Stimulated activated CD4-positive, alpha-beta T cell treated with anti-CD3 and anti-CD28 coated beads, Interleukin-12 subunit alpha, Interleukin-12 subunit beta, amount 100 ng/mL, for 48 hours (primary cell): ENCODE data around the gene PLK1.
"Not testable (repeated sequence)": the region's sequence is repeated elsewhere in the genome, so short reads cannot be mapped to it uniquely, and the experiment has no call there.

Source experiments
- DNase-seq, 3 donors: peaks; one replicate each; pipeline ENCODE4 v3.0.0-alpha.2; 2020; ENCODE audit warnings: low read depth in 2 of 3, low spot score in 1 of 3

Gene PLK1

GRCh38 chr16:23706439-23706838 lies 27.8 kb downstream of the PLK1 start:
- no peak for DNase-seq

GRCh38 chr16:23709536-23709935 lies 30.8 kb downstream of the PLK1 start:
- no peak for DNase-seq

GRCh38 chr16:23710008-23710407 lies 31.3 kb downstream of the PLK1 start:
- DNase-seq, result no peak

DNA sequence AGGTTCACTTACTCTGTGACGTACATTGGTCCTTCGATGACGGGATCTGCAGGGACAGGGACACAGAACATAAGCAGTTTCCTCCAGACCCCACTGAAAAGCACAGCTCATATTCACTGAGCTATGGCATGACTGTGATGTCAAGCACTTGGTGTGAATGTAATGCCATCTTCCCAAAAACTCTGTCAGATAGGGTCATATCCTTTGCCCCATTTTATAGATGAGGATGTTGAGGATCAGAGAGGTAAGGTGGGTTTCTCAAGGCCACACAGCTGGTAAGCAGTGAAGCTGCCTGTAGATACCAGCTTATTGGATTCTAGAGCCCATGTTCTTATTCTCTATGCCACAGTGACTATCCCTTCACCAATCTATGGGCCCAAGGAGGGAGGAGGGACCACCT lies 31.8 kb downstream of the PLK1 start:
- no peak for DNase-seq

DNA sequence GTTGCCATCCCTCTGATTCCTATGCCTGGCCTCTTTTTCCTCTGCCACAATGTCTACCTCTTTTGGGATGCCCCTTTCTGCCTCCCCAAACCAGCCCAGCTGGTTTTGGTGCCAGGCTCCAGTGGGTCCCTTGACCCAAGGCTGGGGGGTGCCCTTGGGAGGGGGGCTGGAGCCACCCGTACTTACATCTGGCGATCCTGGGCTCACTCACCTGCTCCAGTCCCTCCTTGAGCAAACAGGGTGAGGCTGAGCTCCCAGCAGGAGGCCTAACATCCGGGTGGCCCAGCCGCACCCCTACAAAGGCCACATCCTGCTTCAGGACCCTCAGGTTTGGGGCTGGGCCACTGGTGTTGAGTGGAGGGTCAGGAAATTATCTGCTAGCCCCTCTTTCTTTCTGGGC lies 33.1 kb downstream of the PLK1 start:
- no peak for DNase-seq

GRCh38 chr16:23712976-23713375 lies 34.3 kb downstream of the PLK1 start, which contains the start of gene ERN2:
Gene ERN2 (minus strand): TSS chr16:23713222. CDS start chr16:23713187, 35 bp downstream.
- DNase-seq, result no peak

GRCh38 chr16:23716484-23716883 lies 37.8 kb downstream of the PLK1 start:
- no peak for DNase-seq

DNA sequence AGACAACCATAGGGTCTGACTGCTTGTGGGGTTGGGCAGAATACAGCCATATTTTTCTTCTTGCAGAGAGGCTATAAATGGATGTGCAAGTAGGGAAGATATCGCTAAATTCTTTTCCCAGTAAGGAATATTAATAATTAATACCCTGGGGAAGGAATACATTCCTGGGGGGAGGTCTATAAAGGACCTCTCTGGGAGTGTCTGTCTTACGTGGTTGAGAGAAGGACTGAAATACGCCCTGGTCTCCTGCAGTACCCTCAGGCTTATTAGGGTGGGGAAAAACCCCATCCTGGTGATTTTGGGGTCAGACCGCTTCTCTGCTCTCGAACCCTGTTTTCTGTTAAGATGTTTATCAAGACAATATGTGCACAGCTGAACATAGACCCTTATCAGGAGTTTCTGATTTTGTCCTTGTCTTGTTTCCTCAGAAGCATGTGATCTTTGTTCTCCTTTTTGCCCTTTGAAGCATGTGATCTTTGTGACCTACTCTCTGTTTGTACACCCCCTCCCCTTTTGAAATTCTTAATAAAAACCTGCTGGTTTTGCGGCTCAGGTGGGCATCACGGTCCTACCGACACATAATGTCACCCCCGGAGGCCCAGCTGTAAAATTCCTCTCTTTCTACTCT lies 44.0 kb downstream of the PLK1 start:
- not testable (repeated sequence) for DNase-seq

- no peak for DNase-seq
Observed at GRCh38 chr16:23724096-23724784, 45.6 kb downstream of the PLK1 start.

DNA sequence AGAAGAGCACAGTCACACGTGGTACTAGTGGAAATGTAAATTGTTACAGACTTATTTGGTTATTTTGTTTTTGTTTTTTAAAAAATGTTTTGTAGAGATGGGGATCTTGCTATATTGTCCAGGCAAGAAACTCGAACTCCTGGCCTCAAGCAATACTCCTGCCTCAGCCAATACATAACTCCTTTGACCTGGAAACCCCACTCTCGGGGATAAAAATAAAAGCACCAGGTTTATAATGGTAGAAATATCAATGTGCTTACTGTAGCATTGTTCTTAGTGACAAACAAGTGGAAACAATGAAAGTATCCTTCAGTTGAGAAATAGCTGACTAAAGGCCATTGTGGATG lies 46.1 kb downstream of the PLK1 start:
- no peak for DNase-seq

GRCh38 chr16:23726710-23727109 lies 48.0 kb downstream of the PLK1 start:
- no peak for DNase-seq

DNA sequence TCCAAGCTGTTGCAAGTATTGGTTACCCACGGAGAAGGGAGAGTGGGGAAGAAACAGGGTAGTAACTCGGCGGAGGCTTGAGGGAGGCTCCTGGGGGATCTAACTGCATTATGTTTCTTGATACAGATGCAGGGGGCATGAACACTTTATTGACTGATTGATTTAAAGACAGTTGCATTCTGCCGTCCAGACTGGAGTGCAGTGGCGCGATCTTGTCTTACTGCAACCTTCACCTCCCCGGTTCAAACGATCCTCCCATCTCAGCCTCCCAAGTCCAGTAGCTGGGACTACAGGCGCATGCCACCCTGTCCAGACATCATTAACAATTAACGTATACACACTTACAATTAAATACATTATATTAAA lies 49.4 kb downstream of the PLK1 start:
- DNase-seq, result no peak

- no peak for DNase-seq
Observed at GRCh38 chr16:23729503-23730424, 51.1 kb downstream of the PLK1 start.

DNA sequence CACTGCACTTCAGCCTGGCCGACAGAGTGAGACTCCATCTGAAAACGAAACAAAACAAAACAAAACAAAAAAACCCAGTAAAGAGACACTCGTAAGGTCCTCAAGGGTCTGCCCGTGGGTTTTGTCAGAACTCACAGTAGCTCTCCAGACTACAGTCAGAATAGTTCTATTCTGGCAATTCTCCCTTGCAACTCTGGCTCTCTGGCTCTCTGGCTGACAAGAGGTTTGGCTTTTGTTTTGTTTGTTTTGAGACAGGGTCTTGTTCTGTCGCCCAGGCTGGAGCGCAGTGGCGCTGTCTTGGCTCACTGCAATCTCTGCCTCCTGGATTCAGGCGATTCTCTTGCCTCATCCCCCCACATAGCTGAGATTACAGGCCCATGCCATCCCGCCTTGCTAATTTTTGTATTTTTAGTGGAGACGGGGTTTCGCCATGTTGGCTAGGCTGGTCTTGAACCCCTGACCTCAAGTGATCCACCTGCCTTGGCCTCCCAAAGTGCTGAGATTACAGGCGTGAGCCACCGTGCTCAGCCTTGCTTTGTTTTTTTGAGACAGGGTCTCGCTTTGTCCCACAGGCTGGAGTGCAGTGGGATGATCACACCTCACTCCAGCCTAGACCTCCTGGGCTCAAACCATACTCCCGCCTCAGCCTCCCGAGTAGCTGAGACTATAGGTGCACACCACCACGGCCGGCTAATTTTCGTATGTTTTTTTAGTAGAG lies 55.6 kb downstream of the PLK1 start:
- DNase-seq, result no peak

DNA sequence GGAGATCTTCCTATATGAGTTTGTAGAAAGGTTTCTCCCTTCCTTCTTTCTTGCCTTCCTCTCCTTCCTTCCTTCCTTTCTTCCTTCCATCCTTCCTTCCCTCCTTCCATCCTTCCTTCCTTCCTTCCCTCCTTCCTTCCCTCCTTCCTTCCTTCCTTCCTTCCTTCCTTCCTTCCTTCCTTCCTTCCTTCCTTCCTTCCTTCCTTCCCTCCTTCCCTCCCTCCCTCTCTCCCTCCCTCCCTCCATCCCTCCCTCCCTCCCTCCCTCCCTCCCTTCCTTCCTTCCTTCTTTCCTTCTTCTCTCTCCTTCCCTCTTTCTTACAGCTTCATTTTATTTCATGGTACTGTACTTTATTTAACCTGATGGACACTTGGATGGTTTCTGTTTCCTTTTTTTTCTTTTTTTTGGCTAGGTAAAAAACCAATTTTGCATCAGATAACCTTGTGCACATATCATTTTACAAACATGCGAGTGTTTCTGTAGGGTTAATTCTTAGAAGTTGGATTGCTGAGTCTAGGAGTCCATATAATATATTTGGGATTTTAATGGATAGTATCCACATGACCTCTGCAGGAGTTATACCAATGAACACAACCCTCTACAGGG lies 58.8 kb downstream of the PLK1 start:
- DNase-seq, result not testable (repeated sequence)

- no peak for DNase-seq
Observed at GRCh38 chr16:23739516-23739915, 60.8 kb downstream of the PLK1 start.
